Measurements from ENCODE around the gene ANKRD18A.

- TF ChIP-seq BHLHE40 (IDR thresholded peaks at IDR 0.05; ENCODE audit: low read depth, low read length) (no peak), POLR2A (IDR thresholded peaks at IDR 0.05; ENCODE audit: low read depth, low read length) (no peak), RAD21 (IDR thresholded peaks at IDR 0.05; ENCODE audit: low read length) (no peak), NFE2L2 (IDR thresholded peaks at IDR 0.05; ENCODE audit: low read depth, low read length) (no peak)
Measured at GRCh38 chr9:38629511-38629910, 9.1 kb upstream of the ANKRD18A start.

All from IMR-90 (cell line).